Measurements from ENCODE around the gene FAM222A. TPM values are rescaled to one million over a fixed set of nuclear protein-coding genes. Genes with fewer than 3 reads are reported as not detected.

FAM222A gene
- total and polyA plus RNA-seq, 2 of the 8 experiments (the other 6 are each of a cell fraction or from before 2014, with no cell fraction given), result 0.94 to 1.1 TPM

- TF ChIP-seq CHD7 (IDR thresholded peaks at IDR 0.05; ENCODE audit: insufficient replicate concordance, low read length), result no peak
- no peak for TF ChIP-seq RBBP5 (IDR thresholded peaks at IDR 0.05; ENCODE audit: borderline replicate concordance, low read depth, low read length)
- TF ChIP-seq KDM5A (IDR thresholded peaks at IDR 0.05; ENCODE audit: low read length), result no peak
- TF ChIP-seq, protein P1, sequence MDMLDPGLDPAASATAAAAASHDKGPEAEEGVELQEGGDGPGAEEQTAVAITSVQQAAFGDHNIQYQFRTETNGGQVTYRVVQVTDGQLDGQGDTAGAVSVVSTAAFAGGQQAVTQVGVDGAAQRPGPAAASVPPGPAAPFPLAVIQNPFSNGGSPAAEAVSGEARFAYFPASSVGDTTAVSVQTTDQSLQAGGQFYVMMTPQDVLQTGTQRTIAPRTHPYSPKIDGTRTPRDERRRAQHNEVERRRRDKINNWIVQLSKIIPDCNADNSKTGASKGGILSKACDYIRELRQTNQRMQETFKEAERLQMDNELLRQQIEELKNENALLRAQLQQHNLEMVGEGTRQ (IDR thresholded peaks at IDR 0.05; ENCODE audit: low read length), result no peak
- no peak for TF ChIP-seq KDM1A (IDR thresholded peaks at IDR 0.05; ENCODE audit: borderline replicate concordance, low read length)
- no peak for TF ChIP-seq SIRT6 (IDR thresholded peaks at IDR 0.05; ENCODE audit: low read length)
- no peak for TF ChIP-seq TAF7 (optimal IDR thresholded peaks at IDR 0.05; ENCODE audit: borderline replicate concordance, low read depth, low read length)
- no peak for TF ChIP-seq PHF8 (conservative IDR thresholded peaks at IDR 0.05; ENCODE audit: low read depth, low read length)
- TF ChIP-seq SUZ12 (IDR thresholded peaks at IDR 0.05; ENCODE audit: low read length), result no peak
- no peak for TF ChIP-seq CBX5 (IDR thresholded peaks at IDR 0.05; ENCODE audit: low read depth, low read length)
Measured at GRCh38 chr12:109722721-109723094, 9.1 kb downstream of the FAM222A start (continued).
